GM23338 (cell line): Measurements from ENCODE around the gene SH2D4B. TPM values are rescaled to one million over a fixed set of nuclear protein-coding genes. Genes with fewer than 3 reads are reported as not detected.

Source experiments
- ATAC-seq: fragments of 200-7000 bp; cut with Tn5 transposase; 3 replicates; pipeline ENCODE4 v1.9.1; 2020
- DNase-seq: peaks from one replicate; pipeline ENCODE4 v3.0.0-alpha.2; 2015; ENCODE audit warnings: low spot score
- H2AFZ ChIP-seq: fragments of 200-600 bp; sonication (generic); 2 replicates; pipeline ENCODE4 v1.8.0; 2016; ENCODE audit warnings: antibody characterized with exemption, mild to moderate bottlenecking, moderate library complexity
- H3F3A ChIP-seq: fragments of 200-600 bp; sonication (generic); replicated peaks from 2 replicates; pipeline ENCODE4 v1.8.0; 2017; ENCODE audit warnings: antibody characterized with exemption, mixed run types, low read depth
- H3K27ac ChIP-seq: fragments of 200-600 bp; sonication (generic); 2 replicates; pipeline ENCODE4 v1.6.1; 2016; ENCODE audit warnings: low read depth
- H3K27me3 ChIP-seq: fragments of 200-600 bp; sonication (generic); 2 replicates; pipeline ENCODE4 v1.8.0; 2016; ENCODE audit warnings: mild to moderate bottlenecking, mixed run types, moderate library complexity; ENCODE audit not compliant: insufficient read depth
- H3K36me3 ChIP-seq: fragments of 200-600 bp; sonication (generic); 2 replicates; pipeline ENCODE4 v1.8.0; 2016; ENCODE audit warnings: mild to moderate bottlenecking; ENCODE audit not compliant: insufficient read depth
- H3K4me1 ChIP-seq: fragments of 200-600 bp; sonication (generic); 2 replicates; pipeline ENCODE4 v1.8.0; 2016; ENCODE audit warnings: mild to moderate bottlenecking, moderate library complexity; ENCODE audit not compliant: insufficient read depth
- H3K4me2 ChIP-seq: fragments of 200-600 bp; sonication (generic); 2 replicates; pipeline ENCODE4 v1.7.1; 2017; ENCODE audit warnings: mixed run types
- H3K4me3 ChIP-seq: fragments of 200-600 bp; sonication (generic); 2 replicates; pipeline ENCODE4 v1.6.1; 2016; ENCODE audit warnings: mixed run types
- H3K79me2 ChIP-seq: fragments of 200-600 bp; sonication (generic); replicated peaks from 2 replicates; pipeline ENCODE4 v1.8.0; 2017; ENCODE audit warnings: mild to moderate bottlenecking; ENCODE audit not compliant: insufficient read depth
- H3K9me2 ChIP-seq: fragments of 200-600 bp; sonication (generic); 2 replicates; pipeline ENCODE4 v1.8.0; 2017; ENCODE audit not compliant: insufficient read depth
- H4K20me1 ChIP-seq: fragments of 200-600 bp; sonication (generic); replicated peaks from 2 replicates; pipeline ENCODE4 v1.8.0; 2017; ENCODE audit warnings: mild to moderate bottlenecking; ENCODE audit not compliant: insufficient read depth
- H3K27ac Mint-ChIP-seq: 2 replicates; pipeline ENCODE4 v1.8.0; 2020; ENCODE audit warnings: inconsistent platforms, mild to moderate bottlenecking, moderate library complexity, mixed read lengths
- H3K27me3 Mint-ChIP-seq: 3 replicates; pipeline ENCODE4 v1.8.0; 2022; ENCODE audit warnings: low read depth, mild to moderate bottlenecking, moderate library complexity, mixed read lengths, inconsistent platforms; ENCODE audit not compliant: insufficient read depth, poor library complexity
- H3K36me3 Mint-ChIP-seq: 3 replicates; pipeline ENCODE4 v1.8.0; 2021; ENCODE audit warnings: low read depth, mild to moderate bottlenecking, inconsistent platforms, moderate library complexity, mixed read lengths
- H3K4me1 Mint-ChIP-seq: 3 replicates; pipeline ENCODE4 v1.8.0; 2020; ENCODE audit warnings: mild to moderate bottlenecking, inconsistent platforms, mixed read lengths
- H3K4me3 Mint-ChIP-seq: 3 replicates; pipeline ENCODE4 v1.8.0; 2021; ENCODE audit warnings: moderate library complexity, mild to moderate bottlenecking, inconsistent platforms, mixed read lengths
- H3K9me3 Mint-ChIP-seq: 3 replicates; pipeline ENCODE4 v1.8.0; 2020; ENCODE audit warnings: moderate library complexity, mild to moderate bottlenecking, inconsistent platforms, mixed read lengths
- EZH2 ChIP-seq: fragments of 200-600 bp; sonication (generic); IDR thresholded peaks from one replicate; pipeline ENCODE4 v1.8.0; 2017; ENCODE audit warnings: antibody characterized with exemption, mild to moderate bottlenecking, low read depth; ENCODE audit not compliant: unreplicated experiment
- JUNB ChIP-seq: IDR thresholded peaks from one replicate; pipeline ENCODE4 v1.6.1; 2016; ENCODE audit warnings: antibody characterized with exemption; ENCODE audit not compliant: unreplicated experiment
- NANOG ChIP-seq: IDR thresholded peaks from 2 replicates; pipeline ENCODE4 v1.6.1; 2016; ENCODE audit warnings: antibody characterized with exemption, borderline replicate concordance
- POLR2AphosphoS5 ChIP-seq: IDR thresholded peaks from 2 replicates; pipeline ENCODE4 v1.6.1; 2016; ENCODE audit warnings: antibody characterized with exemption, low read depth
- STAT1 ChIP-seq: IDR thresholded peaks from one replicate; pipeline ENCODE4 v1.6.1; 2016; ENCODE audit warnings: antibody characterized with exemption; ENCODE audit not compliant: unreplicated experiment
- ZNF114 ChIP-seq: fragments of 250-450 bp; sonication (Bioruptor Pico); IDR thresholded peaks from 2 replicates; pipeline ENCODE4 v1.5.0; 2020; ENCODE audit warnings: mild to moderate bottlenecking, moderate library complexity
- polyA plus RNA-seq: library from polyadenylated mRNA; unstranded; fragments of >200 nt; fragmentation: Nextera tagmentation; extraction: Ambion mirVana; gene quantifications from 2 replicates; pipeline ENCODE4 v1.2.1, GENCODE V29; 2016
- total RNA-seq: library from RNA; depleted of rRNA; stranded (reverse); fragments of >200 nt; shearing (Covaris generic); gene quantifications from 2 replicates; pipeline ENCODE4 v1.2.3, GENCODE V29; 2014
- TF ChIP-seq, protein P1 (sequence below): IDR thresholded peaks from one replicate; pipeline ENCODE4 v1.6.1; 2018; ENCODE audit warnings: antibody characterized with exemption; ENCODE audit not compliant: unreplicated experiment
- TF ChIP-seq, protein P2 (sequence below): IDR thresholded peaks from 2 replicates; pipeline ENCODE4 v1.6.1; 2016; ENCODE audit warnings: antibody characterized with exemption
- TF ChIP-seq, protein P3 (sequence below), 2 experiments: fragments of 200-600 bp in 1 of 2; sonication (generic) in 1 of 2; conservative IDR thresholded peaks; 2 replicates each; pipeline versions ENCODE4 v1.5.1 to v1.6.1; 2016 to 2017; ENCODE audit warnings: antibody characterized with exemption in 2 of 2, low read depth in 2 of 2, mild to moderate bottlenecking in 2 of 2, moderate library complexity in 1 of 2

SH2D4B gene
- total and polyA plus RNA-seq, 2 experiments from 2014 or later: 0.08 TPM; not detected in 1

GRCh38 chr10:80611481-80612185, 73.9 kb downstream of the SH2D4B start (continued):
- TF ChIP-seq, protein P1, sequence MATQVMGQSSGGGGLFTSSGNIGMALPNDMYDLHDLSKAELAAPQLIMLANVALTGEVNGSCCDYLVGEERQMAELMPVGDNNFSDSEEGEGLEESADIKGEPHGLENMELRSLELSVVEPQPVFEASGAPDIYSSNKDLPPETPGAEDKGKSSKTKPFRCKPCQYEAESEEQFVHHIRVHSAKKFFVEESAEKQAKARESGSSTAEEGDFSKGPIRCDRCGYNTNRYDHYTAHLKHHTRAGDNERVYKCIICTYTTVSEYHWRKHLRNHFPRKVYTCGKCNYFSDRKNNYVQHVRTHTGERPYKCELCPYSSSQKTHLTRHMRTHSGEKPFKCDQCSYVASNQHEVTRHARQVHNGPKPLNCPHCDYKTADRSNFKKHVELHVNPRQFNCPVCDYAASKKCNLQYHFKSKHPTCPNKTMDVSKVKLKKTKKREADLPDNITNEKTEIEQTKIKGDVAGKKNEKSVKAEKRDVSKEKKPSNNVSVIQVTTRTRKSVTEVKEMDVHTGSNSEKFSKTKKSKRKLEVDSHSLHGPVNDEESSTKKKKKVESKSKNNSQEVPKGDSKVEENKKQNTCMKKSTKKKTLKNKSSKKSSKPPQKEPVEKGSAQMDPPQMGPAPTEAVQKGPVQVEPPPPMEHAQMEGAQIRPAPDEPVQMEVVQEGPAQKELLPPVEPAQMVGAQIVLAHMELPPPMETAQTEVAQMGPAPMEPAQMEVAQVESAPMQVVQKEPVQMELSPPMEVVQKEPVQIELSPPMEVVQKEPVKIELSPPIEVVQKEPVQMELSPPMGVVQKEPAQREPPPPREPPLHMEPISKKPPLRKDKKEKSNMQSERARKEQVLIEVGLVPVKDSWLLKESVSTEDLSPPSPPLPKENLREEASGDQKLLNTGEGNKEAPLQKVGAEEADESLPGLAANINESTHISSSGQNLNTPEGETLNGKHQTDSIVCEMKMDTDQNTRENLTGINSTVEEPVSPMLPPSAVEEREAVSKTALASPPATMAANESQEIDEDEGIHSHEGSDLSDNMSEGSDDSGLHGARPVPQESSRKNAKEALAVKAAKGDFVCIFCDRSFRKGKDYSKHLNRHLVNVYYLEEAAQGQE: no peak
- TF ChIP-seq JUNB (no peak), NANOG (no peak), STAT1 (no peak), EZH2 (no peak)
- TF ChIP-seq, protein P2, sequence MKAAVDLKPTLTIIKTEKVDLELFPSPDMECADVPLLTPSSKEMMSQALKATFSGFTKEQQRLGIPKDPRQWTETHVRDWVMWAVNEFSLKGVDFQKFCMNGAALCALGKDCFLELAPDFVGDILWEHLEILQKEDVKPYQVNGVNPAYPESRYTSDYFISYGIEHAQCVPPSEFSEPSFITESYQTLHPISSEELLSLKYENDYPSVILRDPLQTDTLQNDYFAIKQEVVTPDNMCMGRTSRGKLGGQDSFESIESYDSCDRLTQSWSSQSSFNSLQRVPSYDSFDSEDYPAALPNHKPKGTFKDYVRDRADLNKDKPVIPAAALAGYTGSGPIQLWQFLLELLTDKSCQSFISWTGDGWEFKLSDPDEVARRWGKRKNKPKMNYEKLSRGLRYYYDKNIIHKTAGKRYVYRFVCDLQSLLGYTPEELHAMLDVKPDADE: no peak
- TF ChIP-seq, protein P3, sequence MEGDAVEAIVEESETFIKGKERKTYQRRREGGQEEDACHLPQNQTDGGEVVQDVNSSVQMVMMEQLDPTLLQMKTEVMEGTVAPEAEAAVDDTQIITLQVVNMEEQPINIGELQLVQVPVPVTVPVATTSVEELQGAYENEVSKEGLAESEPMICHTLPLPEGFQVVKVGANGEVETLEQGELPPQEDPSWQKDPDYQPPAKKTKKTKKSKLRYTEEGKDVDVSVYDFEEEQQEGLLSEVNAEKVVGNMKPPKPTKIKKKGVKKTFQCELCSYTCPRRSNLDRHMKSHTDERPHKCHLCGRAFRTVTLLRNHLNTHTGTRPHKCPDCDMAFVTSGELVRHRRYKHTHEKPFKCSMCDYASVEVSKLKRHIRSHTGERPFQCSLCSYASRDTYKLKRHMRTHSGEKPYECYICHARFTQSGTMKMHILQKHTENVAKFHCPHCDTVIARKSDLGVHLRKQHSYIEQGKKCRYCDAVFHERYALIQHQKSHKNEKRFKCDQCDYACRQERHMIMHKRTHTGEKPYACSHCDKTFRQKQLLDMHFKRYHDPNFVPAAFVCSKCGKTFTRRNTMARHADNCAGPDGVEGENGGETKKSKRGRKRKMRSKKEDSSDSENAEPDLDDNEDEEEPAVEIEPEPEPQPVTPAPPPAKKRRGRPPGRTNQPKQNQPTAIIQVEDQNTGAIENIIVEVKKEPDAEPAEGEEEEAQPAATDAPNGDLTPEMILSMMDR (conservative IDR thresholded peaks at IDR 0.05; ENCODE audit: low read depth in 2 of 2): no peak

DNA sequence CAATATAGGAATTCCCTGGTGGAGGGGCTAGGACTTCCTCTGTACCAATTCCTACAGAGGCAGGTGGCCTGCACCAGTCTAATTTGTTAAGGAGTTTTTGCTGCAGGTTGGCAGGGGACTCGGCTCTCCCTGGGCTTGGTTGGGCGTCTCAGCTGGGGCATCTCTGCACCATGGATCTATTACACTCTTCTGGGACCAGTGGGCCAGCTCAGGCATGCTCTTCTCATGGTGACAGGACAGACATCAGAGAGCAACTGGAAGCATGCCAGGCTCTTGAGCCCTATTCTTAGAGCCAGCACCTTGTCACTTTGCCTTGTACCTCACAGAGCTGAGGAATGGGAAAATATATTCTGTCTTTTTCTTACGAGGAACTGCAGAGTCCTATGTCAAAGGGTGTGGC, 74.6 kb downstream of the SH2D4B start:
- ATAC-seq: no peak
- Histone ChIP-seq H4K20me1 (no peaks in the 10 kb centered on the region), H3K79me2 (no peaks in the 10 kb centered on the region), H2AFZ (no peak overlapping the region), H3K4me3 (no peak overlapping the region), H3K4me2 (no peak overlapping the region), H3K4me1 (no peaks in the 10 kb centered on the region), H3K9me2 (0 out of 2 replicates have a peak, but pooled peaks cover 3% of the 10 kb centered on the region), H3K36me3 (no peaks in the 10 kb centered on the region), H3K27me3 (no peaks in the 10 kb centered on the region), H3F3A (no peaks in the 10 kb centered on the region), H3K27ac (no peak overlapping the region)
- peaks cover 3% of the 10 kb centered on the region for H3K27me3 Mint-ChIP-seq
- H3K27ac Mint-ChIP-seq: no peak overlapping the region
- no peaks in the 10 kb centered on the region; the same call in 2 of the 3 replicates for H3K9me3 Mint-ChIP-seq
- H3K36me3 Mint-ChIP-seq: no peaks in the 10 kb centered on the region
- DNase-seq: no peak
- no peaks in the 10 kb centered on the region for H3K4me1 Mint-ChIP-seq
- H3K4me3 Mint-ChIP-seq: no peak overlapping the region
- no peak for TF ChIP-seq NANOG
- no peak for TF ChIP-seq POLR2AphosphoS5
- no peak for TF ChIP-seq ZNF114 (CRISPR knock-in tag)
- TF ChIP-seq, protein P3 (conservative IDR thresholded peaks at IDR 0.05; ENCODE audit: low read depth in 2 of 2): no peak
- TF ChIP-seq, protein P1: no peak
- no peak for TF ChIP-seq EZH2
- TF ChIP-seq JUNB: no peak
